Measurements from ENCODE around the gene SHISA4.

GRCh38 chr1:201884425-201884824 lies 4.3 kb upstream of the SHISA4 start:
- TF ChIP-seq CTCF (IDR thresholded peaks at IDR 0.05; ENCODE audit: insufficient read depth, low read depth, low read length) = no peak
- no peak for TF ChIP-seq EZH2 (IDR thresholded peaks at IDR 0.05; ENCODE audit: insufficient read depth, low read length)
